ENCODE results near the gene TIAM2. TPM values are rescaled to one million over a fixed set of nuclear protein-coding genes. Genes with fewer than 3 reads are reported as not detected.

Gene TIAM2
- total RNA-seq, 4 donors from 2014 or later: 4.2 to 12.7 (median 7.5) TPM

DNA sequence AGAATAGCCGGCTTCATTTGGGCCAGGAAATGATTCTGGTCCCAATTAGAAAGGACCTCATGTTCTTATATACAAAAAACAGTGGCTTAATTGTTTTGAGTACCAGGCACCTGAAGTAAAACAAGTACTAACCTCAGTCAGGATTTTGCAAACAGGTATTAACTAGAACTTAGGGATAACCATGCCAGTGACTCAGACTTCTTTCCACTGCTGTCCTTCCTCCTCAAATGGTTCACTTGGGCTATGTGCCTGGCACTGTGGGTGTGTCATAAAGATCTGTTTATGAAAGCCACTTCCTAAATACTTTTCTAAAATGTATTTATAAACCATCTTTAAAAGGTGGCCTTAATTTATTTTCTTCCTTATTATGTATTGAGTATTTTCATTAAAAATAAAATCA lies 279.4 kb downstream of the TIAM2 start:
- H3K27ac ChIP-seq: peak overlapping the region; percentile 33 to 82 (median 61)
- no peaks in the 10 kb centered on the region for H3K36me3 ChIP-seq
- H3K9me3 ChIP-seq: no peaks in the 10 kb centered on the region
- no peak for TF ChIP-seq POLR2A (IDR thresholded peaks at IDR 0.05)
- no peak for TF ChIP-seq POLR2AphosphoS5 (IDR thresholded peaks at IDR 0.05)
- 73 to 86% methylated on average over 1 of the region's 1 CpG for WGBS, 2 donors (ENCODE audit: low coverage in 1 of 2)
- H3K4me3 ChIP-seq: no peak overlapping the region
- DNase-seq: no peak
- peaks cover 0 to 34% (median 2%) of the 10 kb centered on the region in 4 donors for H3K4me1 ChIP-seq
- in situ Hi-C loops (cut with MboI; ENCODE audit: low pct_ligation_motif_present in 1 of 4, low pct_unique_long_range_greater_than_20kb in 1 of 4, low sequenced_read_pairs in 3 of 4): loop anchor here in 1 of 4 donors (25.0 kb wide), 1 partner anchor 337 kb away; no protein-coding TSS in a partner anchor
- intact Hi-C loops (cut with DNase I; ENCODE audit: low total_unique reads): no loop called here
- no peaks in the 10 kb centered on the region for H3K27me3 ChIP-seq

DNA sequence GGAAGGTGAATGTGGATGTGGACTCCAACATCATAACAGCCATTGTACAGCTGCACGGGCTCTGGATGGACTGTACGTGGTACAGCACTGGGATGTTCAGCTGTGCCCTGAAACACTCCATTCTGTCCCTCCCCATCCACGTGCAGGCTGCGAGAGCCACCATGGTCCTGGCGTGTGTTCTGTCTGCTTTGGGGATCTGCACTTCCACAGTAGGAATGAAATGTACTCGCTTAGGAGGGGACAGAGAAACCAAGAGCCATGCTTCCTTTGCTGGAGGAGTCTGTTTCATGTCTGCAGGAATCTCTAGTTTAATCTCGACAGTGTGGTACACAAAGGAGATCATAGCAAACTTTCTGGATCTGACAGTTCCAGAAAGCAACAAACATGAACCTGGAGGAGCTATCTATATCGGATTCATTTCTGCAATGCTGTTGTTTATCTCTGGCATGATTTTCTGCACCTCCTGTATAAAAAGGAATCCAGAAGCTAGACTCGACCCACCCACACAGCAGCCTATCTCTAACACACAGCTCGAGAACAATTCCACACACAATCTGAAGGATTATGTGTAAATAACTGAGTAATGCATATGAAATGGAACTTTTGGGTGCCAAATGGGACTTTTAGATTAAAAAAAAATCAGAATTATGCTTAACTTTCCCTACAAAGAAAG lies 280.8 kb downstream of the TIAM2 start:
- 63 to 68% methylated on average over 5 to 10 of the region's 10 CpGs for WGBS, 2 donors (ENCODE audit: low coverage in 1 of 2)
- TF ChIP-seq POLR2AphosphoS5 (IDR thresholded peaks at IDR 0.05): peak in 1 of 3 donors; percentile 18
- TF ChIP-seq, protein P1, sequence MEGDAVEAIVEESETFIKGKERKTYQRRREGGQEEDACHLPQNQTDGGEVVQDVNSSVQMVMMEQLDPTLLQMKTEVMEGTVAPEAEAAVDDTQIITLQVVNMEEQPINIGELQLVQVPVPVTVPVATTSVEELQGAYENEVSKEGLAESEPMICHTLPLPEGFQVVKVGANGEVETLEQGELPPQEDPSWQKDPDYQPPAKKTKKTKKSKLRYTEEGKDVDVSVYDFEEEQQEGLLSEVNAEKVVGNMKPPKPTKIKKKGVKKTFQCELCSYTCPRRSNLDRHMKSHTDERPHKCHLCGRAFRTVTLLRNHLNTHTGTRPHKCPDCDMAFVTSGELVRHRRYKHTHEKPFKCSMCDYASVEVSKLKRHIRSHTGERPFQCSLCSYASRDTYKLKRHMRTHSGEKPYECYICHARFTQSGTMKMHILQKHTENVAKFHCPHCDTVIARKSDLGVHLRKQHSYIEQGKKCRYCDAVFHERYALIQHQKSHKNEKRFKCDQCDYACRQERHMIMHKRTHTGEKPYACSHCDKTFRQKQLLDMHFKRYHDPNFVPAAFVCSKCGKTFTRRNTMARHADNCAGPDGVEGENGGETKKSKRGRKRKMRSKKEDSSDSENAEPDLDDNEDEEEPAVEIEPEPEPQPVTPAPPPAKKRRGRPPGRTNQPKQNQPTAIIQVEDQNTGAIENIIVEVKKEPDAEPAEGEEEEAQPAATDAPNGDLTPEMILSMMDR (IDR thresholded peaks at IDR 0.05): no peak
- Histone ChIP-seq H3K9me3 (no peaks in the 10 kb centered on the region), H3K27me3 (no peaks in the 10 kb centered on the region), H3K4me1 (peaks cover 0 to 34% (median 2%) of the 10 kb centered on the region in 4 donors), H3K36me3 (no peaks in the 10 kb centered on the region), H3K4me3 (no peak overlapping the region), H3K27ac (peak overlapping the region; percentile 11 to 67 (median 50))
- intact Hi-C loops (cut with DNase I; ENCODE audit: low total_unique reads) (no loop called here), in situ Hi-C loops (cut with MboI; ENCODE audit: low pct_ligation_motif_present in 1 of 4, low pct_unique_long_range_greater_than_20kb in 1 of 4, low sequenced_read_pairs in 3 of 4) (loop anchor here in 1 of 4 donors (25.0 kb wide), 1 partner anchor 564 kb away; no protein-coding TSS in a partner anchor)
- no peak for DNase-seq

DNA sequence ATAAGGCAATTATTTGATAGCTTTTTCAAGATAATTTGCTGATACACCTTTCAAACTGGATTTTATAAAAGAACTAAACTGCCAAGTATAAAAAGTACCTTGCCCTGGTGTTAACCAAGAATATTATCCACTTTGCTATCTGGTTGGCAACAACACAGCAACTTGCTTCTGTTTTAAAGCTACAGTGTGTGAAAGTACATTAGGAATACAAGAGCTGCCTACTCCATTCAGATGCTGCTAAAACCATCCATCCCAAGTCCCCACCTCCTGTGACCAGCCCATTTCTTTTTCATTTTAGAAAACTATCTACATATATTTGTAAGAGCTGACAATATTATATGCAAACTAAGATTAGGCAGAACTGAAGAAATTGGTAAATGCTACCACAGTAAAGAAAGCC lies 281.5 kb downstream of the TIAM2 start:
- H3K4me3 ChIP-seq: no peak overlapping the region
- H3K27ac ChIP-seq: peak overlapping the region in 2 of 4 donors; percentile 49 to 67
- intact Hi-C loops (cut with DNase I; ENCODE audit: low total_unique reads) (no loop called here), in situ Hi-C loops (cut with MboI; ENCODE audit: low pct_ligation_motif_present in 1 of 4, low pct_unique_long_range_greater_than_20kb in 1 of 4, low sequenced_read_pairs in 3 of 4) (loop anchor here in 1 of 4 donors (25.0 kb wide), 1 partner anchor 564 kb away; no protein-coding TSS in a partner anchor)
- H3K9me3 ChIP-seq: no peaks in the 10 kb centered on the region
- no peak for DNase-seq
- no peak for TF ChIP-seq EP300 (IDR thresholded peaks at IDR 0.05; ENCODE audit: low read depth)
- TF ChIP-seq, protein P1 (IDR thresholded peaks at IDR 0.05): no peak
- TF ChIP-seq POLR2A (IDR thresholded peaks at IDR 0.05): no peak
- TF ChIP-seq POLR2AphosphoS5 (IDR thresholded peaks at IDR 0.05): no peak
- H3K27me3 ChIP-seq: no peaks in the 10 kb centered on the region
- no peaks in the 10 kb centered on the region for H3K36me3 ChIP-seq
- H3K4me1 ChIP-seq: peaks cover 0 to 34% (median 2%) of the 10 kb centered on the region in 4 donors

DNA sequence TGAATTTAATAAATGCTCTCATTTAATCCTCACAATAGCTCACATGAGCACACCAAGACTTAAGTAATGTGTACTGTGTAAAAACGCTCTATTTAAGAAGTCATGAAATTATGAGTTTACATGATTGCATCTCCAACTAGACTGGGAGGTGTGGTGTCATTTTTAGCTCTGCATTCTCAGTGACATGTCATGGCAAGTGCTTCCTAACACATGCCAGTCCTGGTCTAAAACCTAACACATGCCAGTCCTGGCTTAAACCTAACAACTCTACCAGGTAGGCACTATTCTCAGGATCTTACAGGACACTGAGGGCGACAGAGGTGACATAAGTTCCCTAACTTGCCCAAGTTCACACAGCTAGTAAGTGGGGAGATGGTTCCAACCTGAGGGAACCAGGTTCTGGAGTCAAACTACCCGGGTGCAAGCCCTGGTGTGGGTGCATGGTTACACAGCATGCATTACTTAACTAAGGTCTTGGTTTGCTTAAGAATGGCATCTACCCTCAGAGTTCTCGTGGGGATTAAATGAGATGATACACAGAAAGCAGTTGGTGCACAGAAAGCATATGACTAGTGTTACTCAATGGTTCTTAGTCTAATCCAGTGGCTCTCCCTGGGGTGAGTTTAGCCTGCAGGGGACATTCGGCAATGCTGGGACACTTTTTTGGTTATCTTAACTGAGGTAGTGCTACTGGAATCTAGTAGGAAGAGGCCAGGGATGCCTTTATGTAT lies 283.4 kb downstream of the TIAM2 start:
- H3K4me1 ChIP-seq: peaks cover 0 to 16% (median 2%) of the 10 kb centered on the region in 4 donors
- H3K27ac ChIP-seq: no peak overlapping the region
- in situ Hi-C loops (cut with MboI; ENCODE audit: low pct_ligation_motif_present in 1 of 4, low pct_unique_long_range_greater_than_20kb in 1 of 4, low sequenced_read_pairs in 3 of 4): loop anchor here in 1 of 4 donors (25.0 kb wide), 1 partner anchor 566 kb away; no protein-coding TSS in a partner anchor
- H3K27me3 ChIP-seq: no peaks in the 10 kb centered on the region
- TF ChIP-seq, protein P1 (IDR thresholded peaks at IDR 0.05): no peak
- no peak for TF ChIP-seq POLR2A (IDR thresholded peaks at IDR 0.05)
- no peak for TF ChIP-seq EP300 (IDR thresholded peaks at IDR 0.05; ENCODE audit: low read depth)
- no peak for TF ChIP-seq POLR2AphosphoS5 (IDR thresholded peaks at IDR 0.05)
- no peak for DNase-seq
- no peak overlapping the region for H3K4me3 ChIP-seq
- H3K9me3 ChIP-seq: no peaks in the 10 kb centered on the region
- intact Hi-C loops (cut with DNase I; ENCODE audit: low total_unique reads): no loop called here
- WGBS, 2 donors (ENCODE audit: low coverage in 1 of 2): 63 to 96% methylated on average over 2 to 5 of the region's 5 CpGs
- H3K36me3 ChIP-seq: peaks cover 0 to 6% (median 0%) of the 10 kb centered on the region in 4 donors

All from transverse colon (tissue), 4 donors.